Esophagus (tissue), 2 donors: ENCODE results near the gene IQCE. TPM values are rescaled to one million over a fixed set of nuclear protein-coding genes. Genes with fewer than 3 reads are reported as not detected.
"Not testable (repeated sequence)": the region's sequence is repeated elsewhere in the genome, so short reads cannot be mapped to it uniquely, and the experiment has no call there.

Source experiments
- H3K27ac ChIP-seq, 2 donors: one replicate each; pipeline ENCODE4 v1.5.1; 2013; ENCODE audit warnings: low read depth in 2 of 2, mild to moderate bottlenecking in 2 of 2, inconsistent platforms in 1 of 2, low read length in 1 of 2, moderate library complexity in 1 of 2
- H3K27me3 ChIP-seq, 2 donors: one replicate each; pipeline ENCODE4 v1.6.1; 2013; ENCODE audit warnings: low read length in 2 of 2, control low read depth in 1 of 2, mild to moderate bottlenecking in 1 of 2; ENCODE audit not compliant: insufficient read depth in 2 of 2, control insufficient read depth in 1 of 2
- H3K36me3 ChIP-seq, 2 donors: one replicate each; pipeline ENCODE4 v1.6.1; 2013; ENCODE audit warnings: low read length in 1 of 2; ENCODE audit not compliant: control insufficient read depth in 2 of 2, insufficient read depth in 2 of 2
- H3K4me1 ChIP-seq, 2 donors: one replicate each; pipeline ENCODE4 v1.6.1; 2013; ENCODE audit warnings: low read length in 1 of 2; ENCODE audit not compliant: control insufficient read depth in 2 of 2, insufficient read depth in 2 of 2
- H3K4me3 ChIP-seq, 2 donors: one replicate each; pipeline ENCODE4 v1.5.1; 2013; ENCODE audit warnings: low read length in 2 of 2, mild to moderate bottlenecking in 2 of 2, low read depth in 1 of 2, moderate library complexity in 1 of 2
- H3K9me3 ChIP-seq, 2 donors: one replicate each; pipeline ENCODE4 v1.6.1; 2013; ENCODE audit warnings: mild to moderate bottlenecking in 2 of 2, low read depth in 1 of 2, low read length in 1 of 2, moderate library complexity in 1 of 2; ENCODE audit not compliant: control insufficient read depth in 2 of 2, insufficient read depth in 1 of 2
- WGBS, 2 donors: extraction: QIAGEN DNeasy Blood & Tissue Kit; methylation state at CpG; one replicate each; pipeline ENCODE4 v1.1.7; 2013; 5-methylcytosine and 5-hydroxymethylcytosine counted together
- polyA plus RNA-seq, 2 donors: library from polyadenylated mRNA; stranded (reverse); fragments of 200-250 nt; gene quantifications; one replicate each; pipeline ENCODE4 v1.2.3, GENCODE V29; 2013
- donor health status: healthy with polysubstance abuse.
- donor health status: Bipolar disorder and iron deficiency.

IQCE gene
- polyA plus RNA-seq, 2 donors: 2.4 to 3.4 TPM

- H3K4me1 ChIP-seq: peaks cover 8 to 28% of the 10 kb centered on the region in 2 donors
- not testable (repeated sequence) for H3K36me3 ChIP-seq, H3K9me3 ChIP-seq, H3K27me3 ChIP-seq, H3K4me3 ChIP-seq, H3K27ac ChIP-seq
- 54 to 65% methylated on average over 10 to 14 of the region's 15 CpGs for WGBS, 2 donors
Observed at GRCh38 chr7:2532199-2532772, 26.5 kb upstream of the IQCE start.

- 82 to 91% methylated on average over 4 to 7 of the region's 8 CpGs for WGBS, 2 donors
- H3K36me3 ChIP-seq, H3K27me3 ChIP-seq, H3K4me3 ChIP-seq, H3K27ac ChIP-seq, H3K9me3 ChIP-seq: not testable (repeated sequence)
- peaks cover 8 to 23% of the 10 kb centered on the region in 2 donors for H3K4me1 ChIP-seq
Observed at GRCh38 chr7:2532816-2533215, 26.0 kb upstream of the IQCE start.

GRCh38 chr7:2533566-2533965, 25.2 kb upstream of the IQCE start:
- H3K4me3 ChIP-seq, H3K27me3 ChIP-seq, H3K9me3 ChIP-seq, H3K36me3 ChIP-seq, H3K27ac ChIP-seq: not testable (repeated sequence)
- peaks cover 7 to 20% of the 10 kb centered on the region in 2 donors for H3K4me1 ChIP-seq
- 34 to 42% methylated on average over 2 to 4 of the region's 8 CpGs for WGBS, 2 donors

- 60 to 71% methylated on average over 9 to 28 of the region's 34 CpGs for WGBS, 2 donors
- not testable (repeated sequence) for H3K27me3 ChIP-seq, H3K4me3 ChIP-seq, H3K9me3 ChIP-seq, H3K27ac ChIP-seq
- peaks cover 5 to 14% of the 10 kb centered on the region in 2 donors for H3K4me1 ChIP-seq
- peaks cover 8 to 15% of the 10 kb centered on the region in 2 donors for H3K36me3 ChIP-seq
Observed at GRCh38 chr7:2534214-2534613, 24.6 kb upstream of the IQCE start.

- not testable (repeated sequence) for H3K9me3 ChIP-seq, H3K27me3 ChIP-seq, H3K27ac ChIP-seq, H3K4me1 ChIP-seq, H3K4me3 ChIP-seq
- peaks cover 10 to 26% of the 10 kb centered on the region in 2 donors for H3K36me3 ChIP-seq
- WGBS, 2 donors: 70 to 83% methylated on average over 16 to 19 of the region's 19 CpGs
Observed at GRCh38 chr7:2535872-2536627, 22.7 kb upstream of the IQCE start.

- H3K27ac ChIP-seq: no peak overlapping the region
- no peak overlapping the region for H3K4me3 ChIP-seq
- H3K36me3 ChIP-seq: peaks cover 10 to 45% of the 10 kb centered on the region in 2 donors
- no peaks in the 10 kb centered on the region for H3K4me1 ChIP-seq
- WGBS, 2 donors: 89 to 92% methylated on average over 47 of the region's 47 CpGs
- peaks cover 0 to 2% of the 10 kb centered on the region in 2 donors for H3K9me3 ChIP-seq
- H3K27me3 ChIP-seq: no peaks in the 10 kb centered on the region
Observed at GRCh38 chr7:2537981-2538851, 20.6 kb upstream of the IQCE start.

GRCh38 chr7:2539031-2539911, 19.5 kb upstream of the IQCE start:
- WGBS, 2 donors: 89% methylated on average over 32 of the region's 32 CpGs
- Histone ChIP-seq H3K27ac (no peak overlapping the region), H3K4me1 (no peaks in the 10 kb centered on the region), H3K9me3 (peaks cover 0 to 2% of the 10 kb centered on the region in 2 donors), H3K27me3 (no peaks in the 10 kb centered on the region), H3K4me3 (no peak overlapping the region), H3K36me3 (peaks cover 10 to 51% of the 10 kb centered on the region in 2 donors)

- Histone ChIP-seq H3K9me3 (peaks cover 0 to 2% of the 10 kb centered on the region in 2 donors), H3K4me3 (no peak overlapping the region), H3K27me3 (no peaks in the 10 kb centered on the region), H3K4me1 (no peaks in the 10 kb centered on the region), H3K36me3 (peaks cover 13 to 53% of the 10 kb centered on the region in 2 donors), H3K27ac (no peak overlapping the region)
- WGBS, 2 donors: 92 to 93% methylated on average over 7 of the region's 7 CpGs
Observed at GRCh38 chr7:2540133-2540532, 18.6 kb upstream of the IQCE start.

GRCh38 chr7:2540641-2541051, 18.1 kb upstream of the IQCE start:
- no peaks in the 10 kb centered on the region for H3K4me1 ChIP-seq
- H3K4me3 ChIP-seq: no peak overlapping the region
- WGBS, 2 donors: 89 to 93% methylated on average over 19 of the region's 19 CpGs
- H3K27me3 ChIP-seq: no peaks in the 10 kb centered on the region
- peaks cover 0 to 2% of the 10 kb centered on the region in 2 donors for H3K9me3 ChIP-seq
- no peak overlapping the region for H3K27ac ChIP-seq
- peaks cover 13 to 55% of the 10 kb centered on the region in 2 donors for H3K36me3 ChIP-seq
